ENCODE results near the gene SH2D2A.
A peak's percentile ranks its signal among the peaks of the same experiment; 100 is the strongest.
"Not testable (repeated sequence)": the region's sequence is repeated elsewhere in the genome, so short reads cannot be mapped to it uniquely, and the experiment has no call there.

SH2D2A gene

DNA sequence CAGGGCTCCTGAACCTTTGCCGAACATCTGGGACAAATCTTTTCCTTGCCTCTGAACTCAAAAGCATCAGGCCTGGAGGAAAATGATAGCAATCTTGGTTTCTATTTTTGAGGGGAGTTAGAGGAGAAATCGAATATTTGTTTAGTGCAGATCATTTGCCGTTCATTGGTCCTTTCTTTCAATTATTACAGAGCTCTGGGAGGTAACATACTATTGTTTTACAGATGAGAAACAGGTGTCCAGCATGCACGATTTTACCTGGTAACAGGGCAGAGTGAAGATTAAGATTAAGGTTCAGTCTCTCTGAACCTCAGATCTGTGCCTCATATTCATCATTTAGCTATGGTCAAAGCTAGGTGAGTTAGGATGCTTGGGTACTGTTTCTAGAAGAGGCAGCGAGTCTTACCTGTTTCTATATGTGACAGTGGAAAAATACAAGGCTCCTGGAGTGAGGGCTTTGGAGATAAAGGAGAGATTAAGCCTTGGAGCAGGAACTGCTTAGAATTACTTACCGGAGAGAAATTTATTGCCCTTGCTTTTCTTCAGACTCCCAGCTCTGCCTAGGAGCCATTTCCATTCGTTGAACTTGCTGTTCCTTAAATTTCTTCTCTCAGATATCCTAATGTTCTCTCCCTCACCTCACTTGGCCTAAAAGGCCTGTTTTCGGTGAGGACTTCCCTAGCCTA, 47.9 kb downstream of the SH2D2A start:
- no peak for DNase-seq (ENCODE audit: low spot score)

DNA sequence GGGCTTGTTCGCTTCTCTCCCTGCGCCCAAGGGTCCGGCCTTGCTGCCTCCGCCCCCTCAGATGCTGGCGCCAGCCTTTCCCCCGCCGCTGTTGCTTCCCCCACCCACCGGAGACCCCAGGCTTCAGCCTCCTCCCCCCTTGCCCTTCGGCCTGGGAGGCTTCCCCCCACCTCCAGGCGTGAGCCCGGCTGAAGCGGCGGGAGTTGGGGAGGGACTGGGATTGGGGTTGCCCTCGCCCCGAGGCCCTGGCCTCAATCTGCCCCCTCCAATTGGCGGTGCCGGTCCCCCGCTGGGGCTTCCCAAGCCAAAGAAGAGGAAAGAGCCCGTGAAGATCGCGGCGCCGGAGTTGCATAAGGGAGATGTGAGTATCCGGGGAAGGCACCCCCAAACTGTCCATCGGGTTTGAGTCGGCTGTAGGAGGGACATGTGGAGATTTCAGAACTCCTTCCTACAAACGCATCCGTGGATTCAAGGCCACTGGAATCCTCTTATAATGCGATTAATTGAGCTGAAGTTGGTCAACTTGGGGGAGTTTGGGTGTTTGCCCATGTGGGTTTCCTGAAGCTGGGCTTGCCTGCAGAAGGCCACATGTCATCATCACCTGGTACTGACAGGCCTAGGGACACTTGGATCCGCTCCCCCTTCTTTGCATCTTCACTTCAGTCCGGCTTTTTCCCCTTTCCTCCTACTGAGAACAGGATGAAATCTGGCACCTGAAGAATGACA, 48.6 kb downstream of the SH2D2A start:
- peak; percentile 43 for DNase-seq (ENCODE audit: low spot score)

DNA sequence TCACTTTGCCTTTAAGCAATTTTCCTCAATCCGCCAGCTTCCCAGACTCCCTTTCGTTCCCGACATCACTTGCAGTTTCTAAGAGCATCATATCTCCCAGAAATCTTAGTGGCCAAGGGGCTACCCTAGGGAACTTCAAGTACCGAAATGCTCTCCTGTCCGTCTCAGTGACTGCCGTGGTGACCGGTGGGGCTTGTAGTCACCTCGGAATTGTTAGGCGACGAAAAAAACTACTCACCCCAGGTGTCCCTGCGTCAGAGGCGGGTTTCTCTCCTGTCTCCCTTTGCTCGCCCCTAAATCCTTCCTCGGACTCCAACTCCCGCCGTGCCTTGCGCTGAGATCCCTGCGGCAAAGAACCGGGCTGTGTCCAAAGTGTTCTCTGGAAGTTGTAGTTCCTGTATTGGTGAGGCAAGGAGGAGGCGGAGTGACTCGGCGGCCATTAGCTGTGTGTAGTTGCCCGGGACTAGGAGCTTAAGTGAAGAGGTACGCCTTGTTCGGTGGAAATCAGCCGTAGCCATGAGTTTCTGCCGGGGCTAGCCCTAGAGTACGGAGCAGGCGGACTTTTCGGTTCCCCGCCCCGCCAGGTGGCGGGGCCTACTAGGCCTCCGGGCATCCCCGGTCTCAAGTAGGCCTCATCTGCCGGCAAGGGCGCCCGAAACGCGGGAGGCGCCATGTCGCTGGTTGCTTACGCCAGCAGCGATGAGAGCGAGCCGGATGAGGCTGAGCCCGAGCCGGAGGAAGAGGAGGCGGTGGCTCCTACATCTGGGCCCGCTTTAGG, 49.4 kb downstream of the SH2D2A start, which contains the start of gene PRCC:
TSS of gene PRCC (plus strand) at position 435 of the 778 bp plus-strand sequence. CDS start at position 672, 237 bp downstream.
- DNase-seq (ENCODE audit: low spot score) = peak; percentile 100

DNA sequence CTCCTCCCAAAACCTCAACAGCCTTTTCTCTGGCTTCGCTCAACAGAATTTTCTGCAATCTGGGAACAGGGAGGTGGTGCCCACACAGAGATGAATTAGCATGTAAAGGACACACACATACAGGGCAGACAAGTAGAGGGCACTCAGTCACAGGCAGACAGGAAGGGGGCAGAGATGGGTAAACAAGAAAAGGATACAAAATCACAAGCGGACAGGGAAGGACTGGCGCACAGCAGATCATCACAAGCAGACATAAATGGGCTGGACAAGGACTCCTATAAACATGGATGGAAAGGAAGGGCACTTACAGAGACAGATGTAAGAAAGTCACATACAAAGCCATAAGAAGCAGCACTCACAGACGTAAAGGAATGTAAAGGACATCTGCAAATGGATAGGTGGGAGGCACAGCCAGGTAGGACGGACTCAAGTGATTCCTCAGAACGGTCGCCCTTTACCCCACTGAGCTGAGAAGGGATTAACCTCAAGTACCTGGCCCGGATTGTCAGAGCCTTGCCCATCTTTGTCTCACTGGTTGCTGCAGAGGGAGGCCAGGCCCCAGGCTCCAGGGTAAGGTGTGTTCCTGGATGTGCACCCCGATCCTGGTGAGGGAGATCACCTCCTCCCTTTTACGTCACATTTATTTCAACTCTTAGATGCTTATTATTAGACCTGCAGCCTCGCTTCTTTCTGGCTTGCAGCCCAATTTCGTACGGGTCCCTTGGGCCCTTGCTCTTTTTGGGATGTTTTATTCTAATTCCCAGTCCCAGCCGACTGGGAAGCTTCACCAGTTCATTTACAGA, 50.1 kb downstream of the SH2D2A start:
- no peak for DNase-seq (ENCODE audit: low spot score)

DNA sequence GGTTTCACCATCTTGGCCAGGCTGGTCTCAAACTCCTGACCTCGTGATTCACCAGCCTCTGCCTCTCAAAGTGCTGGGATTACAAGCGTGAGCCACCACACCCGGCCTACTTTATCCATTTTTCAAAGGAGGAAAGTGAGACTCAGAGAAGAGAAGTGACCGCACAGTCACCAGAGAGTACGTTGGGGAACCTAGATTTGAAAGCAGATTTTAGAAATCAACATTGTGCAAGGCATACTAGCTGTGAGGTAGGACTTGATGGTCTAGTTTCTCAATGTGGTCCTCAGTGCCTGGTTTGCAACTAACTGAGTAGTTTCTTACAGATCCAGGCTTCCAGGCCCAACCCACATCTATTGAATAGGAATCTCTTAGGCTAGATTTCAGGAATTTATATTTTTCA, 51.0 kb downstream of the SH2D2A start:
- DNase-seq (ENCODE audit: low spot score) = no peak

DNA sequence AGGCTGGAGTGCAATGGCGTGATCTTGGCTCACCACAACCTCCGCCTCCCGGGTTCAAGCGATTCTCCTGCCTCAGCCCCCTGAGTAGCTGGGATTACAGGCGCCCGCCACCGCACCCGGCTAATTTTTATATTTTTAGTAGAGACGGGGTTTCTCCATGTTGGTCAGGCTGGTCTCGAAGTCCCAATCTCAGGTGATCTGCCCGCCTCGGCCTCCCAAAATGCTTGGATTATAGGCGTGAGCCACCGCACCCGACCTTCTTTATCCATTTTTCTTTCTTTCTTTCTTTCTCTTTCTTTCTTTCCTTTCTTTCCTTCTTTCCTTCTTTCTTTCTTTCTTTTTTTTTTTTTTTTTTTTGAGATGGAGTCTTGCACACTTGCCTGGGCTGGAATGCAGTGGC, 51.5 kb downstream of the SH2D2A start:
- DNase-seq (ENCODE audit: low spot score) = not testable (repeated sequence)

DNA sequence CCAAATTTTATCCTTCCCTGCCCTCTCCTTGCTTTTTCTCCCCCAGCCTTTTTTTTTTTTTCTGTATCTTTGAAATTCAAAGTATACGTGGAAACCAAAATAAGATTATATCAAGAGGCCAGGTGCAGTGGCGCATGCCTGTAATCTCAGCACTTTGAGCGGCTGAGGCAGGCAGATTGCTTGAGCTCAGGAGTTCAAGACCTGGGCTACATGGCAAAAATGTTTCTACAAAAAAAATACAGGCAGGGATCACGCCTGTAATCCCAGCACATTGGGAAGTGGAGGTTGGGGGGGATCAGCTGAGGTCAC, 55.9 kb downstream of the SH2D2A start:
- DNase-seq (ENCODE audit: low spot score) = no peak

DNA sequence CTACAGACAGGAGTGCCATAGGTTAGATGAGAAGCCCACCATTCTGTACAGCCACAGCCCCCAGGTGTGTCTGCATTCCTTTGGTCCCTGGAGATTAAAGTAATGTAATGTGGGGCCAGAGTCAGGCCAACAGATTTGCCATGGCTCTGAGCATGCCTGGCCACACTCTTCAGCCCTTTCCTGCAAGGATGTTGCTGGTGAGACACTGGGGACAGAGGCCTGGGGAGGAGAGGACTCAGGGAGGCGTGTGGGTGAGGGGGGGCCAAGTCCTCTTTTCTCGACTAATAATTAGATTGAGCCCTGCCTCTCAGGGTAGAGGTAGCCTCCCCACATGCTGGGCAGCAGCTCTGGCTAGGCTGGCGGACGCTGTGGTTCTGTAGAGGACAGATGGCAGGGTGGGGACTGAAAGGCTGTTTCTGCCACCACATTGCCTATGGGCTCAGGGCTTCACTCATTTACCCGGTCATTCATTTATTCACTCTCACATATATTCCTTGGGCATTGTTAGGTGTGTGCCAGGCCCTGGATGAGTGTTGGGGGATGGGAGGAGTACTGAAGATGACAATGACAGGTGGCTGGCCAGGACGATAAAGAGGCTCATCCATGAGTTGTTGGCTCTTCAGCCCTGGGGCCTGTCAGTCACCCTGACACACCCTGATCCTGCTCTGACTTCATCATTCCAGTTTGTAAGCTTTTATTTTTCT, 56.4 kb downstream of the SH2D2A start:
- no peak for DNase-seq (ENCODE audit: low spot score)

DNA sequence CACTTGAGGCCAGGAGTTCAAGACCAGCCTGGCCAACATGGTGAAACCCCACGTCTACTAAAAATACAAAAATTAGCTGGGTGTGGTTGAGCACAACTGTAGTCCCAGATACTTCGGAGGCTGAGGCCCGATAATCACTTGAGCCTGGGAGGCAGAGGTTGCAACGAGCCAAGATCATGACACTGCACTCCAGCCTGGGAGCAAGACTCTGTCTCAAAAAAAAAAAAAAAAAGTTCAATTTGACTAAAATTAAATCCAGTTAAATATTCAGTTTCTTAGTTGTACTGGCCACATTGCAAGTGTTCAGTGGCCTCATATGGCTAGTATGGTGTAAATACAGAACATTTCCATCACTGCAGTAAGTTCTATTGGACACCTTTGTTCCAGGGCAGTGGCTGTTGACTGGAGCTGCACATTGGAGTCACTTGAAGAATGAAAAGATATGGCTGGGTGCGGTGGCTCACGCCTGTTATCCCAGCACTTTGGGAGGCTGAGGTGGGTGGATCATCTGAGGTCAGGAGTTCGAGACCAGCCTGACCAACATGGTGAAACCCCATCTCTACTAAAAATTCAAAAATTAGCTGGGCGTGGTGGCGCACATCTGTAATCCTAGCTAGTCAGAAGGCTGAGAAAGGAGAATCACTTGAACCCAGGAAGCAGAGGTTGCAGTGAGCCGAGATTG, 58.9 kb downstream of the SH2D2A start:
- DNase-seq (ENCODE audit: low spot score) = not testable (repeated sequence)

DNA sequence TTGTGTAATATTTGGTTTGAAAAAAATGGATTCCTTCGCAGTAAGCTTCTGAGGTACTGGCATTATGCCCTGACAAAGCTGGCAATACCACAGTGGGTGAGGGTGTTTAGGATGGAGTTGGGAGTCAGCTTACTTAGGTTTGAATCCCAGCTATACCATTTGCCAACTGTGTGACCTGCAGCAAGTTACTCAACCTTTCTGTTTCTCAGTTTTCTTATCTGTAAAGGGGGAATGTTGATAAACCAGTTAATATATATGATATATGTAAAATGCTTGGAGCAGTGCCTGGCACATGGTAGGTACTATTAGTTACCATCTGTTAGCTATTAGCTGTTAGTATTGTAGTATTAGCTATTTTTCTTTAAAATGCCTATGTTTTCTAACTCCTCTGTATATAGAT, 60.3 kb downstream of the SH2D2A start:
- no peak for DNase-seq (ENCODE audit: low spot score)
